PC-9 (cell line): Measurements from ENCODE around the gene IDI2.

ENCODE experiments used
- CTCF ChIP-seq: fragments of 200-600 bp; sonication (generic); conservative IDR thresholded peaks from 2 replicates; pipeline ENCODE4 v1.6.1; 2017; ENCODE audit warnings: mixed run types, antibody characterized with exemption, mild to moderate bottlenecking, moderate library complexity
- EZH2 ChIP-seq: fragments of 200-600 bp; sonication (generic); IDR thresholded peaks from 2 replicates; pipeline ENCODE4 v1.8.0; 2017; ENCODE audit warnings: antibody characterized with exemption, low read depth

GRCh38 chr10:1050145-1050544 is 24.5 kb upstream of the IDI2 start:
- TF ChIP-seq CTCF, result no peak
- no peak for TF ChIP-seq EZH2
